Thyroid gland (tissue), 4 donors: Measurements from ENCODE around the gene CPTP. TPM values are rescaled to one million over a fixed set of nuclear protein-coding genes. Genes with fewer than 3 reads are reported as not detected.

Source experiments
- DNase-seq, 2 donors: peaks; one replicate each; pipeline ENCODE4 v3.0.0-alpha.2; 2019
- H3K27ac ChIP-seq, 3 donors: fragments of 200-600 bp; sonication (generic); 1 replicate in 2 of 3; 2 replicates in 1 of 3; pipeline ENCODE4 v1.5.1; 2016 to 2019; ENCODE audit warnings: mild to moderate bottlenecking in 1 of 3, moderate library complexity in 1 of 3
- H3K27me3 ChIP-seq: fragments of 200-600 bp; sonication (generic); one replicate; pipeline ENCODE4 v1.5.1; 2019
- H3K36me3 ChIP-seq, 2 donors: fragments of 200-600 bp; sonication (generic); one replicate each; pipeline ENCODE4 v1.5.1; 2016 to 2019
- H3K4me1 ChIP-seq, 2 donors: fragments of 200-600 bp; sonication (generic); one replicate each; pipeline ENCODE4 v1.5.1; 2017 to 2019
- H3K4me3 ChIP-seq, 3 donors: fragments of 200-600 bp; sonication (generic); replicated peaks in 1 of 3; 1 replicate in 2 of 3; 2 replicates in 1 of 3; pipeline ENCODE4 v1.5.1; 2016; ENCODE audit warnings: mild to moderate bottlenecking in 1 of 3
- H3K9me3 ChIP-seq: fragments of 200-600 bp; sonication (generic); one replicate; pipeline ENCODE4 v1.5.1; 2017
- CTCF ChIP-seq, 6 experiments: fragments of 200-600 bp in 3 of 6; fragments of 450-650 bp in 3 of 6; sonication (generic) in 3 of 6; IDR thresholded peaks; one replicate each; pipeline ENCODE4 v1.5.1; 2016 to 2019; ENCODE audit warnings: antibody characterized with exemption in 6 of 6, mild to moderate bottlenecking in 2 of 6, inconsistent platforms in 1 of 6, moderate library complexity in 1 of 6
- POLR2A ChIP-seq, 2 donors: fragments of 450-650 bp; IDR thresholded peaks; one replicate each; pipeline ENCODE4 v1.6.1; 2017; ENCODE audit warnings: antibody characterized with exemption in 2 of 2, mild to moderate bottlenecking in 2 of 2, moderate library complexity in 1 of 2
- WGBS, 2 donors: methylation state at CpG; one replicate each; pipeline ENCODE4 v1.1.5; 2017; 5-methylcytosine and 5-hydroxymethylcytosine counted together
- intact Hi-C: fragments of 100-400 bp; cut with DNase I; formaldehyde crosslinking; loops from one replicate; pipeline ENCODE4 v1.15.1; 2023
- total RNA-seq, 4 donors: library from RNA; depleted of rRNA; stranded (reverse); fragments of >200 nt; gene quantifications; one replicate each; pipeline ENCODE4 v1.2.3, GENCODE V29; 2016

CPTP gene
- total RNA-seq, 4 donors from 2014 or later: 16.7 to 37.3 (median 24.3) TPM

- WGBS, 2 donors: 97 to 98% methylated on average over 21 to 24 of the region's 26 CpGs
These were observed 11.8 kb downstream of the CPTP start for GRCh38 chr1:1336446-1336845.

GRCh38 chr1:1336931-1337792 lies 12.6 kb downstream of the CPTP start:
- intact Hi-C loops: no loop called here

More at GRCh38 chr1:1336446-1336845, 11.8 kb downstream of the CPTP start:
- TF ChIP-seq POLR2A (IDR thresholded peaks at IDR 0.05) (no peak), CTCF (IDR thresholded peaks at IDR 0.05) (no peak)
- DNase-seq: no peak
- H3K36me3 ChIP-seq: peaks cover 10 to 40% of the 10 kb centered on the region in 2 donors
- H3K4me1 ChIP-seq: no peaks in the 10 kb centered on the region
- H3K27me3 ChIP-seq: no peaks in the 10 kb centered on the region
- H3K4me3 ChIP-seq: no peak overlapping the region
- H3K9me3 ChIP-seq: no peaks in the 10 kb centered on the region
- intact Hi-C loops: no loop called here
- no peak overlapping the region for H3K27ac ChIP-seq

GRCh38 chr1:1337793-1338147 lies 13.2 kb downstream of the CPTP start:
- no peaks in the 10 kb centered on the region for H3K9me3 ChIP-seq
- TF ChIP-seq CTCF (IDR thresholded peaks at IDR 0.05) (no peak), POLR2A (IDR thresholded peaks at IDR 0.05) (no peak)
- DNase-seq: no peak
- 81 to 95% methylated on average over 8 to 12 of the region's 18 CpGs for WGBS, 2 donors
- no peak overlapping the region for H3K4me3 ChIP-seq
- H3K27me3 ChIP-seq: no peaks in the 10 kb centered on the region
- intact Hi-C loops: no loop called here
- no peak overlapping the region for H3K27ac ChIP-seq
- peaks cover 10 to 43% of the 10 kb centered on the region in 2 donors for H3K36me3 ChIP-seq
- H3K4me1 ChIP-seq: no peaks in the 10 kb centered on the region

More at GRCh38 chr1:1336931-1337792, 12.6 kb downstream of the CPTP start:
- TF ChIP-seq POLR2A (IDR thresholded peaks at IDR 0.05) (no peak), CTCF (IDR thresholded peaks at IDR 0.05) (no peak)
- no peaks in the 10 kb centered on the region for H3K27me3 ChIP-seq
- H3K9me3 ChIP-seq: no peaks in the 10 kb centered on the region
- 95 to 97% methylated on average over 14 to 28 of the region's 32 CpGs for WGBS, 2 donors
- H3K36me3 ChIP-seq: peaks cover 10 to 43% of the 10 kb centered on the region in 2 donors
- no peak for DNase-seq
- H3K27ac ChIP-seq: no peak overlapping the region
- no peak overlapping the region for H3K4me3 ChIP-seq
- no peaks in the 10 kb centered on the region for H3K4me1 ChIP-seq

GRCh38 chr1:1338278-1338677 lies 13.7 kb downstream of the CPTP start:
- Histone ChIP-seq H3K4me1 (no peaks in the 10 kb centered on the region), H3K36me3 (peaks cover 10 to 43% of the 10 kb centered on the region in 2 donors), H3K4me3 (no peak overlapping the region), H3K27me3 (no peaks in the 10 kb centered on the region), H3K27ac (no peak overlapping the region), H3K9me3 (no peaks in the 10 kb centered on the region)
- TF ChIP-seq CTCF (IDR thresholded peaks at IDR 0.05) (no peak), POLR2A (IDR thresholded peaks at IDR 0.05) (no peak)
- no peak for DNase-seq
- intact Hi-C loops: no loop called here
- 94 to 96% methylated on average over 28 to 30 of the region's 36 CpGs for WGBS, 2 donors

- Histone ChIP-seq H3K4me3 (no peak overlapping the region), H3K36me3 (peaks cover 10 to 43% of the 10 kb centered on the region in 2 donors), H3K27ac (no peak overlapping the region), H3K27me3 (no peaks in the 10 kb centered on the region), H3K4me1 (peaks cover under 1 to 8% of the 10 kb centered on the region in 2 donors), H3K9me3 (no peaks in the 10 kb centered on the region)
- intact Hi-C loops: no loop called here
- 93 to 95% methylated on average over 14 to 22 of the region's 23 CpGs for whole genome bisulfite sequencing, 2 donors
- no peak for DNase-seq
- TF ChIP-seq POLR2A (IDR thresholded peaks at IDR 0.05): no peak
- TF ChIP-seq CTCF (IDR thresholded peaks at IDR 0.05): no peak
These were observed 15.6 kb downstream of the CPTP start for GRCh38 chr1:1340185-1340584.
